ENCODE results near the gene UBA6.

Gene UBA6

DNA sequence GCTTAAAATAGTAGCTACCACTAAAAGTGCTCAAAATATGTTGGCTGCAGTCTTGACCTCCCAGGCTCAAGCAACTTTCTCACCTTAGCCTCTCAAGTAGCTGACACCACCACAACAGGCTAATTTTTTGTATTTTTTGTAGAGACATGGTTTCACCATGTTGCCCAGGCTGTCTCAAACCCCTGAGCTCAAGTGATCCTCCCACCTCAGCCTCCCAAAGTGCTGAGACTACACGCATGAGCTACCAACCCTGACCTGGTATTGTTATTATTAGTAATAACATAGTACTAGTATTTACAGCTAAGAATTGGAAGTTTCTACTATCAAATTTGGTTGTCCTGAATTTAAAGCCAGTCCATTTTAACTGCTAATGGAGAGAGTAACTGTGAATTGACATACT is 124.4 kb downstream of the UBA6 start:
- DNase-seq (ENCODE audit: insufficient read length, low spot score): no peak
- FAIRE-seq: peak; percentile 92
- TF ChIP-seq PAX5 (IDR thresholded peaks at IDR 0.05; ENCODE audit: insufficient read depth, low read length, severe bottlenecking): peak; percentile 88
- TF ChIP-seq POLR2A (IDR thresholded peaks at IDR 0.05; ENCODE audit: low read depth, low read length): no peak

DNA sequence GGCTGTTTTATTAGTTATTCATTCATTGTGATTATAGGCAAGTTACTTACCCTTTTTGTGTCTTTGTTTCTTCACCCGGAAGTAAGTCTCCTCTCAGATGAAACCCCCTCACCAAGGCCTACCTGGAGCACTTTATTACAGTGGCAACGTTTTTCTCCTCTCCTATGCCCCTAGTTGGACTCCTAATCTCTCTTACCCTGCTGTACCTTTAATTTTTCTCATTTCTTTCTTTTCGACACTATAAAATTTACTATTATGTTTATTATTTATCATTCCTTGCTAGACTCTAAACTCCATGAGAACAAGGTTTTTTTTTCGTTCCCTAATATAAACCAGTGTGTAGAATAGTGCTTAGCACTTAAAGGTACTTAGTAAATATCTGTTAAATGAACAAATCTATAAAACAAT is 124.9 kb downstream of the UBA6 start:
- TF ChIP-seq POLR2A (IDR thresholded peaks at IDR 0.05; ENCODE audit: low read depth, low read length): no peak
- TF ChIP-seq POLR2AphosphoS5 (IDR thresholded peaks at IDR 0.05; ENCODE audit: low read depth, low read length): no peak
- TF ChIP-seq TAF1 (IDR thresholded peaks at IDR 0.05; ENCODE audit: low read depth, low read length): no peak
- no peak for TF ChIP-seq PAX5 (IDR thresholded peaks at IDR 0.05; ENCODE audit: insufficient read depth, low read length, severe bottlenecking)
- DNase-seq (ENCODE audit: insufficient read length, low spot score) (no peak), FAIRE-seq (no peak)

DNA sequence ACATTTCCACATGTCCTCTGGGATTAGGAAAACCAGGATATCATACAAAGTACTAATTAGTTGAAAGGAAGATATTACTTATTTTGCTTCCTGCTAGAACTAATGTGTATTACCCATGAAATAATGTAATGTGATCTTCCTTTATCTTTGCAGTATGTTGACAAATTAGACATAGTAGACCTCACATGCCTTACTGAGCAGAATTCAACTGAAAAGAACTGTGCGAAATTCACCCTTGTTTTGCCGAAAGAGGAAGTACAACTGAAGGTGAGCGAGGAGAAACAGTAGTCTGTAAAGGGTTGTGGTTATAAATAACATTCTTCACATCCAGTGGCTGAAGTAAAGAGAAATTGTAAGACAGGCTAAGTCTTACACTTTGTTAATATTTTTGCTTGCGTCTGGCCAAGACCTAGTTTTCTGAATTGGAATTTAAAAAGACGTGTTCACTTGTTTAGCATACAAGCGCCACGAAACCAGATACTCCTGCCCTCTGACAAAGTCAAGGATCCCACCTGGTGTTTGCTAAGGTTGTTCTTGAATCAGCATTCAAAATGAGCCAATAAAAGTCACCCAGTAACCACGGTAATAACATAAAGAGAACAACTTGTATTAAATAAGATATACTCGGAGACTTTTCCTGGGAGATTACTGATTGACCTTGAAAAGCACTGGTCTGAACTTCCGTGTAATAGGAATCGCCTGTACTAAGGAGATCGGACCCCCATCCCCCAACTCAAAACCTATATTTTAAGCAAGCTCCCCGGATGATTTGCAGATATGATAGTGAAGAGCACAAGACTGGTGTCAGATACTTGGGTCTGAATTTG is 125.5 kb downstream of the UBA6 start:
- FAIRE-seq: peak; percentile 97
- TF ChIP-seq POLR2AphosphoS5 (IDR thresholded peaks at IDR 0.05; ENCODE audit: low read depth, low read length): no peak
- TF ChIP-seq POLR2A (IDR thresholded peaks at IDR 0.05; ENCODE audit: low read depth, low read length): peak; percentile 21; the same call in 1 of the 2 replicates
- no peak for TF ChIP-seq TAF1 (IDR thresholded peaks at IDR 0.05; ENCODE audit: low read depth, low read length)
- peak; percentile 90 for TF ChIP-seq SPI1 (IDR thresholded peaks at IDR 0.05; ENCODE audit: low read depth, low read length)
- TF ChIP-seq POU2F2 (IDR thresholded peaks at IDR 0.05; ENCODE audit: low read depth, low read length): no peak
- no peak for TF ChIP-seq PAX5 (IDR thresholded peaks at IDR 0.05; ENCODE audit: insufficient read depth, low read length, severe bottlenecking)
- DNase-seq (ENCODE audit: insufficient read length, low spot score): no peak

DNA sequence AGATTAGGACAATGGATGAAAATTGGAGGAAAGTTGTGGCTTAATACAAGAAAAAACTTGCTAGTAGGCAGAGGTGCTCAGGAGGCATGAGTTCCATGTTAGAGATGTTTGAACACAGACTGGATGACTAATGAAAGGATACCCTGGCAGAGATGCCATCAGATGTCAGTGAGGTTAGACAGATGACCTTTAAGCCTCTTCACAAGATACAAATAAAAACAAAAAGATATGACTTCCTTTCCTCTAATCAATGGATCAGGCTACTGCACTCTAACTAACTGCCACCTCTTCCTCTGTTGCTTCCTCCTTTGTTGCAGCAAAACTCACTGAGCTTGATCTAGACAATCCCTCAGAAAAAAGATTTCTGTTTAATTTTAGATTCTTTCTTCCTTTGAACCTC is 127.8 kb downstream of the UBA6 start:
- DNase-seq (ENCODE audit: insufficient read length, low spot score) (no peak), FAIRE-seq (no peak)
- no peak for TF ChIP-seq POLR2AphosphoS5 (IDR thresholded peaks at IDR 0.05; ENCODE audit: low read depth, low read length)
- TF ChIP-seq TAF1 (IDR thresholded peaks at IDR 0.05; ENCODE audit: low read depth, low read length): no peak
- TF ChIP-seq PAX5 (IDR thresholded peaks at IDR 0.05; ENCODE audit: insufficient read depth, low read length, severe bottlenecking): no peak
- TF ChIP-seq POU2F2 (IDR thresholded peaks at IDR 0.05; ENCODE audit: low read depth, low read length): no peak
- TF ChIP-seq SPI1 (IDR thresholded peaks at IDR 0.05; ENCODE audit: low read depth, low read length): no peak
- no peak for TF ChIP-seq POLR2A (IDR thresholded peaks at IDR 0.05; ENCODE audit: low read depth, low read length)

DNA sequence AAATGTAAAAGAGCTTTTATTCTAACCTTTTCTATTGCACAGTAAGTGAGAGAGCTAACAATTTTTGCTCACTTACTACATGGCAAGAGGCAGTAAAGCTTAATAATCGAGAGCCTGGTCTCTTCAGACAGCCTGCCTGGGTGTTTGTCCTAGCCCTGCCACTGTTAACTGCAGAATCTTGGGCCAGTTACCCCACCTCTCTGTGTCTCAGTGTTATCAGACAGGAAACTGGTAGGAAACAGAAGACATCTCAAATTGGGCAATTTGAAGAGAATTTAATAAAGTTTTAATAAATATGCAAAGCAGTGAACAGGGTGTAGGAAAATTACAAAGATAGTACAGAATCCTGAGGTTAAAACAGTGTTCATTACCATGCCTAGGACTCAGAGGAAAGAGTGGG is 129.0 kb downstream of the UBA6 start:
- no peak for TF ChIP-seq POLR2A (IDR thresholded peaks at IDR 0.05; ENCODE audit: low read depth, low read length)
- no peak for TF ChIP-seq SPI1 (IDR thresholded peaks at IDR 0.05; ENCODE audit: low read depth, low read length)
- no peak for TF ChIP-seq POLR2AphosphoS5 (IDR thresholded peaks at IDR 0.05; ENCODE audit: low read depth, low read length)
- TF ChIP-seq PAX5 (IDR thresholded peaks at IDR 0.05; ENCODE audit: insufficient read depth, low read length, severe bottlenecking): no peak
- TF ChIP-seq TAF1 (IDR thresholded peaks at IDR 0.05; ENCODE audit: low read depth, low read length): no peak
- no peak for TF ChIP-seq POU2F2 (IDR thresholded peaks at IDR 0.05; ENCODE audit: low read depth, low read length)
- no peak for FAIRE-seq
- no peak for DNase-seq (ENCODE audit: insufficient read length, low spot score)

DNA sequence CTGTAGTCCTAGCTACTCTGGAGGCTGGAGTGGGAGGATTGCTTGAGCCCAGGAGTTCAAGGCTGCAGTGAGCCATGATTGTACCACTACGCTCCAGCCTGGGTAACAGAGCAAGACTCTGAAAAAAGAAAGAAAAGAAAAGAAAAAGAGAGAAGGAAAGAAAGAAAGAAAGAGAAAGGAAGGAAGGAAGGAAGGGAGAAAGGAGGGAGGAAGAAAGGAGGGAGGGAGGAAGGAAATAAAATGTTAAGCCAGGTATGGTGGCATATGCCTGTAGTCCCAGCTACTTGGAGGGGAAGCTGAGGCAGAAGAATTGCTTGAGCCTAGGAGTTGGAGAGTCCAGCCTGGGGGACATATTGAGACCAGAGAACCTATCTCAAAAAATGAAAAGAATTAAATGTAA is 130.4 kb downstream of the UBA6 start:
- TF ChIP-seq PAX5 (IDR thresholded peaks at IDR 0.05; ENCODE audit: insufficient read depth, low read length, severe bottlenecking): no peak
- no peak for TF ChIP-seq POLR2AphosphoS5 (IDR thresholded peaks at IDR 0.05; ENCODE audit: low read depth, low read length)
- TF ChIP-seq TAF1 (IDR thresholded peaks at IDR 0.05; ENCODE audit: low read depth, low read length): no peak
- no peak for TF ChIP-seq SPI1 (IDR thresholded peaks at IDR 0.05; ENCODE audit: low read depth, low read length)
- no peak for TF ChIP-seq POLR2A (IDR thresholded peaks at IDR 0.05; ENCODE audit: low read depth, low read length)
- TF ChIP-seq POU2F2 (IDR thresholded peaks at IDR 0.05; ENCODE audit: low read depth, low read length): no peak
- no peak for DNase-seq (ENCODE audit: insufficient read length, low spot score)
- no peak for FAIRE-seq

DNA sequence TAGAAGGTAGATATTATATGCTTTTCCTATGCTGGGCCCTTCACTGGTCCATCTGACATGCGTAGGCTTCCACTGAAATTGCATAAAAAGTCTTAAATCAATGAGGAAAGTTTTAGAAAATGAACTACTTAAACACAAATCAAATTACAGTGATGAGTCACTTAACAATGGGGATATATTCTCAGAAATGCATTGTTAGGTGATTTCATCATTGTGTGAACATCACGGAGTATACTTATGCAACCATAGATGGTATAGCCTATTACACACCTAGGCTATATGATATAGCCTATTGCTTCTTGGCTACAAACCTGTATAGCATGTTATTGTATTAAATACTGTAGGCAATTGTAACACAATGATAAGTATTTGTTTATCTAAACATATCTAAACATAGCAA is 132.1 kb downstream of the UBA6 start:
- FAIRE-seq (no peak), DNase-seq (ENCODE audit: insufficient read length, low spot score) (no peak)
- TF ChIP-seq PAX5 (IDR thresholded peaks at IDR 0.05; ENCODE audit: insufficient read depth, low read length, severe bottlenecking) (no peak), POU2F2 (IDR thresholded peaks at IDR 0.05; ENCODE audit: low read depth, low read length) (no peak), TAF1 (IDR thresholded peaks at IDR 0.05; ENCODE audit: low read depth, low read length) (no peak), SPI1 (IDR thresholded peaks at IDR 0.05; ENCODE audit: low read depth, low read length) (no peak), POLR2A (IDR thresholded peaks at IDR 0.05; ENCODE audit: low read depth, low read length) (no peak), POLR2AphosphoS5 (IDR thresholded peaks at IDR 0.05; ENCODE audit: low read depth, low read length) (no peak)

DNA sequence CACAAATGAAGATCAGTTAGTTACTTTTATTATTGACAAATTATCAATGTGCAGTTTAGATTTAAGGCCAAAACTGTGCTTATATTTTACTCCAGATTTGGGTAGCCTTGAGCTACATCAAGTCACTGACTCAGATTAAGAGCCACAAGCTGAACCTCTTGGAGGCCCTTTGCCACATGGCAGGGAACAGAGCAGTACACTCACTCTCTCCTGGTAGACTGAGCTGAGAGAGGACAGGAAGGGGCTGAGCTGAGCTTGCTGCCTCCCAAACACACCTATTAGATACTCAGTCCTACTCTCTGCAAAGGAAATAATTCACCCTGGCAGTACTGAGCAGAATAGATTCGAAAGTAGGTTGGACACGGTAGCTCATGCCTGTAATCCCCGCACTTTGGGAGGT is 134.6 kb downstream of the UBA6 start:
- TF ChIP-seq POLR2AphosphoS5 (IDR thresholded peaks at IDR 0.05; ENCODE audit: low read depth, low read length): no peak
- no peak for TF ChIP-seq POU2F2 (IDR thresholded peaks at IDR 0.05; ENCODE audit: low read depth, low read length)
- TF ChIP-seq TAF1 (IDR thresholded peaks at IDR 0.05; ENCODE audit: low read depth, low read length): no peak
- no peak for TF ChIP-seq SPI1 (IDR thresholded peaks at IDR 0.05; ENCODE audit: low read depth, low read length)
- FAIRE-seq: no peak
- DNase-seq (ENCODE audit: insufficient read length, low spot score): no peak

DNA sequence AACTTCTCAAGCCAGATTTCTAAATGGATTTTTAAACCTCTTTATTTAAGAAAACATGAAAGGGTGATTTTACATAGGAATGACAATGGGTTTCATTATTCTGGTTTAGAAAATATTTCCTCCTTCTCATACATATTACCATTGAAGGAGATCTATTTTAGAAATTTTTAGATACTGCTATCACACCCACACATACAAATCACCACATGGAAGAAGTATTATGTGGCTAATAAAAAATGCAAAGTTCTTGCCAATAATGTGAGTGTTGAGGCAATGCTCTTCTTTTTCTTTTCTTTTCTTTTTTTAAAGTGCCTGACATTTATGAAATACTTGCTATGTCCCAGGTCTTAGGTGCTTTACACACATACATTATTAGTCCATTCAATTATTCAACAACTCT is 135.7 kb downstream of the UBA6 start:
- TF ChIP-seq POLR2A (IDR thresholded peaks at IDR 0.05; ENCODE audit: low read depth, low read length): no peak
- TF ChIP-seq SPI1 (IDR thresholded peaks at IDR 0.05; ENCODE audit: low read depth, low read length): no peak
- no peak for TF ChIP-seq POLR2AphosphoS5 (IDR thresholded peaks at IDR 0.05; ENCODE audit: low read depth, low read length)
- no peak for TF ChIP-seq POU2F2 (IDR thresholded peaks at IDR 0.05; ENCODE audit: low read depth, low read length)
- TF ChIP-seq PAX5 (IDR thresholded peaks at IDR 0.05; ENCODE audit: insufficient read depth, low read length, severe bottlenecking): no peak
- no peak for TF ChIP-seq TAF1 (IDR thresholded peaks at IDR 0.05; ENCODE audit: low read depth, low read length)
- FAIRE-seq (no peak), DNase-seq (ENCODE audit: insufficient read length, low spot score) (no peak)
